GM12875 (cell line): Measurements from ENCODE around the gene REG4.

Source experiments
- H3K4me3 ChIP-seq: one replicate; pipeline ENCODE4 v1.5.1; 2011; ENCODE audit warnings: low read depth, low read length, control low read depth
- TF ChIP-seq, protein P1 (sequence below): IDR thresholded peaks from 2 replicates; pipeline ENCODE4 v1.5.1; 2011; ENCODE audit warnings: low read depth, mild to moderate bottlenecking, control low read depth, inconsistent platforms, low read length, moderate library complexity, borderline replicate concordance; ENCODE audit not compliant: insufficient read depth

Gene REG4

DNA sequence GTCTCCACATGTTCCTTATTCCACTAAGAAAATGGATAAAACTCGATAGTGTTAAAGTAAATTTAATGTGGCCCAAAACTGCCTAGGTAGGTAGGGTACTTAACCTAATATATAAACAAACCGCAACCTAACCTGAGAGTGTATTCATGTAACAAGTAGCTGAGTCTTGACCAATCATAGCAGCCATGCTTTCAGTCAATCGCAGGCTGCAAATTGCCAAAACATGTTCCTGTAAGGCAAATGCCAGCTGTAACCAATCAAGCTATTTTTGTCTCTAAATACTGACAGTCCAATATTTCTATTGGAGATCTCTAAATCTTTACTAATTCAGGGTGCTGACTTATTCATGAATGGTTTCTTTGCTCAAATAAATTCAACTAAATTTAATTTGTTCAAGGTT is 39.5 kb downstream of the REG4 start:
- no peak overlapping the region for H3K4me3 ChIP-seq
- TF ChIP-seq, protein P1, sequence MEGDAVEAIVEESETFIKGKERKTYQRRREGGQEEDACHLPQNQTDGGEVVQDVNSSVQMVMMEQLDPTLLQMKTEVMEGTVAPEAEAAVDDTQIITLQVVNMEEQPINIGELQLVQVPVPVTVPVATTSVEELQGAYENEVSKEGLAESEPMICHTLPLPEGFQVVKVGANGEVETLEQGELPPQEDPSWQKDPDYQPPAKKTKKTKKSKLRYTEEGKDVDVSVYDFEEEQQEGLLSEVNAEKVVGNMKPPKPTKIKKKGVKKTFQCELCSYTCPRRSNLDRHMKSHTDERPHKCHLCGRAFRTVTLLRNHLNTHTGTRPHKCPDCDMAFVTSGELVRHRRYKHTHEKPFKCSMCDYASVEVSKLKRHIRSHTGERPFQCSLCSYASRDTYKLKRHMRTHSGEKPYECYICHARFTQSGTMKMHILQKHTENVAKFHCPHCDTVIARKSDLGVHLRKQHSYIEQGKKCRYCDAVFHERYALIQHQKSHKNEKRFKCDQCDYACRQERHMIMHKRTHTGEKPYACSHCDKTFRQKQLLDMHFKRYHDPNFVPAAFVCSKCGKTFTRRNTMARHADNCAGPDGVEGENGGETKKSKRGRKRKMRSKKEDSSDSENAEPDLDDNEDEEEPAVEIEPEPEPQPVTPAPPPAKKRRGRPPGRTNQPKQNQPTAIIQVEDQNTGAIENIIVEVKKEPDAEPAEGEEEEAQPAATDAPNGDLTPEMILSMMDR, result no peak

DNA sequence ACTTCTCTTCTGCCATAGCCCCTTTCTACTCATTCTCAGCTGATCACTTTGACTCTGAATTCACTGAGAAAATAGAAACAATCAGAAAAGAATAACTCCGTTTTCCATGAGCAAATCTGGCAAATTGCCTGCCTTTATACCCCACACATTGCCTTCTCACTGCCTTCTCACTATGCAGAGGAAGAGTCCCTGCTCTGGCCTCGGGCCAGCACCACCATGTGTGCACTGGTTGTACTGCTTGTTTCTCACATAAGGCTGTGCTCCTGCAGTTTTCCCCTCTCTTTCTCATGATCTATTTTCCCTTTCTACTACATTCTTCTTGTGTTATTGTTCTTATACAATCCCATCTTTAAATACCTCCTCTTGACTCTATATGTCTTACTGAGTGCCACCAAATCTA is 40.2 kb downstream of the REG4 start:
- no peak overlapping the region for H3K4me3 ChIP-seq
- TF ChIP-seq, protein P1, result no peak

DNA sequence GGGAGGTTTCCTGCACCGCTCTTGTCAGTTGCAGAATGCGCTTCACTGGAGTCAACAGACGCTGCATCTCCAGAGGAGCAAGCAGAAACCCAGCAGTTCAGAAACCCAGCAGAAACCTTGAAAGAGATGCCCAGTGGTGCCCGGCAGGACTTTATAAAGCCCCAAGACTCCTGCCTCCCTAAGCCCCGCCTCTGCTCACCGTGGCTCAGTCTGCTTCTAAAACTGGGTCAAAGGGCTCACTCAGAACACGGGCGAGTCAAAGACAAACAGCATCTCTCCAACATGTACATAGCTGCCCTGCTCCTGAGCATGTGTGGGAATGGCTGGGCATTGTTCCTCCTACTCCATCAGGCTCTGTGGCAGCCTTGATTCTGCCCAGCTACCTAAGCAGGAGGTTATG is 42.5 kb downstream of the REG4 start, which contains the start of gene HMGCS2:
Gene HMGCS2 (minus strand): TSS at position 128 of the 400 bp plus-strand sequence. CDS start 61 bp downstream, at position 67.
- no peak within 1 kb of the TSS for H3K4me3 ChIP-seq
- TF ChIP-seq, protein P1, result no peak

DNA sequence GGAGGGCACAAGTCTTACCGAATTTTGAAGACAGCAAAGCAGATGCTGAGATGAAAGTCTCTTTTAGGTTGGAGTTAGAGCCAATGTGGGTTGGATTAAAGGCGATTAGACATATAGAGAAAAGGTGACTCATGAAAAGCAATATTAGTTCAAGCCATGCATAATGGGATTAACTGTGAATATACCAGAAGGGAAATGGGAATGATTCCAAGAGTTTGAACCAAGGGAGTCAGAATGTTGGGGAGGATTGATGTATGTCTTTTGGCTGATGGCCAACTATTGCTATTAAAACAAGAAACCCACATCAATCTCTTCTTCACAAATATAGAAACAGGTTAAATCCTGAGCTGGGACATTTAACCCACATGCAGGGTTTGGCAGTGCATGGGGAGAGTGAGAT is 43.8 kb downstream of the REG4 start:
- TF ChIP-seq, protein P1, result no peak
- no peak overlapping the region for H3K4me3 ChIP-seq

DNA sequence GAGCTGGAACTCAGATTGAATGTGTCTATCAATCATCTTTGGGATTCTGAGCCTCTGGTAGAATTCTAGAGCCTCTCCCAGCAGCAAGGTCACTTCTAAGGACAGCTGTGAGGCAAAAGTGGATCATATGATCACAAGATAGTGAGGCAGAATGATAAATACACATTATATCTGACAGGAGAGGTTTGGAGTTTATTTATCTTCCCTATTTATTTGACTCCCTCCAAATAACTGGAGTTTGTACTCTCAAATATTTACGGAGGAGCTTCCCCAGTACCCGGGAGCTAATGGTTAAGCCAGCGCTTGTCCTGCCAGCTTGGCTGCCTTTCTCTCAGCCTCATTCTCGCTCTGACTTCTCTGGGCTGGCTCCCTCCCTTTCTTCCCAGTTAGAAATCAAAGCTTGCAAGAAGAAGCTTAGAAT is 44.9 kb downstream of the REG4 start:
- TF ChIP-seq, protein P1, result no peak
- no peak overlapping the region for H3K4me3 ChIP-seq

DNA sequence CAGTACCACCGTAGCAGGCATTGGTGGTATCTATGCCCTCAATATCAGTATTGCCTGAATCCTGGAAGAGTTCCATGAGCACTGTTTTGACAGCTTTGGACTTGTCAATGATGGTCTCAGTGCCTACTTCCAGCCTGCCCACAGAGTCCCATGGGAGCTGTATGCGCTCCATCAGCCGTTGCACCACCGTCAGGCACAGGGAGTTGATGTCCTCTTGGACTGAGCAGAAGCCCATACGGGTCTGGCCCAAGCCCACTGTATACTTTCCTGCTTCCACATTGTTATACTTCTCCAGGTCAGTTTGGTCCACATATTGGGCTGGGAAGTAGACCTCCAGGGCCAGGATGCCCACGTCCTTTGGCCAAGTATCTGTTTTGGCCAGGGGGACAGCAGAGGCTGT is 47.0 kb downstream of the REG4 start:
- H3K4me3 ChIP-seq, result no peak overlapping the region
- TF ChIP-seq, protein P1, result no peak

DNA sequence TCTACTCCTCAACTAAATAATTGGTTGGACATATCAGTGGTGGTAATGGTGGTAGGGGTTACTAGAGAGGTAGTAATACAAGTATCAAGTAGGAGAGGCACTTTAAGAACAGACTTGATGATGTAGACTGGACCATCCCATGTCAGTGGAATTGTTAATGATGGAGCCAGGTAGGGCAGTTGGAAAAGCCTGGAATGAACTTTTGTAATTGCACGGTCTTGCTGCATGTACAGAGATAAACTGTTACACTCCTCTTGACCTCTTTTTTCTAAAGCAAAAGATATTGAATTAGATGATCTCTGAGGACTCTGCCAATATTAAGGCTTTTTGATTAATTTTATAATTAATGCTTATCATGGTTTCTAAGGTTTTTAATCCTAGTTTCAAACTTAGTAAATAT is 48.3 kb downstream of the REG4 start:
- H3K4me3 ChIP-seq, result no peak overlapping the region
- TF ChIP-seq, protein P1, result no peak
